ENCODE measurements around the gene GRK2.

DNA sequence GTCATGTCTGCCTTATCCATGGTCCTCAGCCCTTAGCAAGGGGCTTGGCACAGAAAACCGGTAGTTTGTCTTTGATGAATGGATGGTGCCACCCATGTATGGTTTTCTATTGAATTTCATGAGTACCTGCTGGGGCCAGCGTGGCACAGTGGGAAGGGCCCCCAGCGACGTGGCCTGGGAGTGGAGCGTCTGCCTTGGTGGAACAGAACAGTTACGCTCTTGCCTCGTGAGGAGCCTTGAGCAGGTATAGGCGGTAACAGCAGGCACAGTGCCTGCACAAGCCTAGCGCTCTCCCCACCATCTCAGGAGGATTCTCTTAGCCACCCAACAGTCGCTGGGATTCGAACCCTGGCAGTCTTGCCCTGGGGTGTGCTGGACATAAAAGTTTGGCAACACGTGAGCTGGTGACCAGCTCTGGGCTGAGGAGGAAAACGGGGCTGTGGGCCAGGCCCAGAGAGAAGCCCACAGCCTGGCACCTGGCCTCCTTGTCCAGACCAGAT lies 34.0 kb downstream of the GRK2 start:
- TF ChIP-seq CTCF (IDR thresholded peaks at IDR 0.05; ENCODE audit: extremely low read depth in 1 of 2, insufficient read depth in 1 of 2, low read depth in 1 of 2, low read length in 2 of 2) = no peak
- no peak for TF ChIP-seq MAX (IDR thresholded peaks at IDR 0.05; ENCODE audit: insufficient read depth, insufficient read length)
- TF ChIP-seq POLR2AphosphoS5 (IDR thresholded peaks at IDR 0.05; ENCODE audit: insufficient read depth, low read depth, low read length) = no peak
- no peak for TF ChIP-seq MYC (IDR thresholded peaks at IDR 0.05; ENCODE audit: low read depth, low read length)
- no peak for TF ChIP-seq FOS (IDR thresholded peaks at IDR 0.05; ENCODE audit: borderline replicate concordance, insufficient read depth, low read length)
